Measurements from ENCODE around the gene CIB1. TPM values are rescaled to one million over a fixed set of nuclear protein-coding genes. Genes with fewer than 3 reads are reported as not detected.
A peak's percentile ranks its signal among the peaks of the same experiment; 100 is the strongest.

Gene CIB1
- total RNA-seq, 1 donor from 2014 or later = 33.8 TPM

- no peak overlapping the region for H3K27ac Mint-ChIP-seq (ENCODE audit: unreplicated experiment)
- no peaks in the 10 kb centered on the region for H3K27me3 Mint-ChIP-seq (ENCODE audit: unreplicated experiment)
- no peak overlapping the region for H3K4me3 Mint-ChIP-seq (ENCODE audit: unreplicated experiment)
- no peak for TF ChIP-seq CTCF (IDR thresholded peaks at IDR 0.05)
- peaks cover 9% of the 10 kb centered on the region for H3K36me3 Mint-ChIP-seq (ENCODE audit: unreplicated experiment)
- DNase-seq (ENCODE audit: extremely low spot score, unreplicated experiment) = no peak
- H3K9me3 Mint-ChIP-seq (ENCODE audit: unreplicated experiment) = no peaks in the 10 kb centered on the region
- peaks cover 21% of the 10 kb centered on the region for H3K4me1 Mint-ChIP-seq (ENCODE audit: unreplicated experiment)
Observed at GRCh38 chr15:90203473-90203872, 30.3 kb downstream of the CIB1 start.

GRCh38 chr15:90202929-90203328, 30.8 kb downstream of the CIB1 start:
- no peaks in the 10 kb centered on the region for H3K27me3 Mint-ChIP-seq (ENCODE audit: unreplicated experiment)
- peak overlapping the region; percentile 83 for H3K4me3 Mint-ChIP-seq (ENCODE audit: unreplicated experiment)
- H3K36me3 Mint-ChIP-seq (ENCODE audit: unreplicated experiment) = peaks cover 9% of the 10 kb centered on the region
- H3K27ac Mint-ChIP-seq (ENCODE audit: unreplicated experiment) = no peak overlapping the region
- DNase-seq (ENCODE audit: extremely low spot score, unreplicated experiment) = no peak
- TF ChIP-seq CTCF (IDR thresholded peaks at IDR 0.05) = no peak
- H3K9me3 Mint-ChIP-seq (ENCODE audit: unreplicated experiment) = no peaks in the 10 kb centered on the region
- H3K4me1 Mint-ChIP-seq (ENCODE audit: unreplicated experiment) = peaks cover 21% of the 10 kb centered on the region

GRCh38 chr15:90201944-90202375, 31.8 kb downstream of the CIB1 start:
- Mint-ChIP-seq H3K4me3 (ENCODE audit: unreplicated experiment) (peak overlapping the region; percentile 83), H3K27me3 (ENCODE audit: unreplicated experiment) (no peaks in the 10 kb centered on the region), H3K4me1 (ENCODE audit: unreplicated experiment) (peaks cover 21% of the 10 kb centered on the region), H3K9me3 (ENCODE audit: unreplicated experiment) (no peaks in the 10 kb centered on the region), H3K27ac (ENCODE audit: unreplicated experiment) (peak overlapping the region; percentile 44), H3K36me3 (ENCODE audit: unreplicated experiment) (peaks cover 7% of the 10 kb centered on the region)
- no peak for TF ChIP-seq CTCF (IDR thresholded peaks at IDR 0.05)
- no peak for DNase-seq (ENCODE audit: extremely low spot score, unreplicated experiment)

- peaks cover 4% of the 10 kb centered on the region for H3K36me3 Mint-ChIP-seq (ENCODE audit: unreplicated experiment)
- no peak for DNase-seq (ENCODE audit: extremely low spot score, unreplicated experiment)
- peaks cover 21% of the 10 kb centered on the region for H3K4me1 Mint-ChIP-seq (ENCODE audit: unreplicated experiment)
- TF ChIP-seq CTCF (IDR thresholded peaks at IDR 0.05) = no peak
- H3K27ac Mint-ChIP-seq (ENCODE audit: unreplicated experiment) = peak within 1 kb of the TSS; percentile 52
- no peaks in the 10 kb centered on the region for H3K27me3 Mint-ChIP-seq (ENCODE audit: unreplicated experiment)
- no peaks in the 10 kb centered on the region for H3K9me3 Mint-ChIP-seq (ENCODE audit: unreplicated experiment)
- peak within 1 kb of the TSS; percentile 83 for H3K4me3 Mint-ChIP-seq (ENCODE audit: unreplicated experiment)
Observed at GRCh38 chr15:90201130-90201943, 32.4 kb downstream of the CIB1 start, which contains the start of gene SEMA4B. TSS of gene SEMA4B (plus strand) at chr15:90201330. CDS start at chr15:90201579, 249 bp downstream.

GRCh38 chr15:90200534-90201129, 33.1 kb downstream of the CIB1 start:
- Mint-ChIP-seq H3K4me3 (ENCODE audit: unreplicated experiment) (peak overlapping the region; percentile 76), H3K4me1 (ENCODE audit: unreplicated experiment) (peaks cover 21% of the 10 kb centered on the region), H3K27ac (ENCODE audit: unreplicated experiment) (peak overlapping the region; percentile 52), H3K9me3 (ENCODE audit: unreplicated experiment) (no peaks in the 10 kb centered on the region), H3K36me3 (ENCODE audit: unreplicated experiment) (peaks cover 1% of the 10 kb centered on the region), H3K27me3 (ENCODE audit: unreplicated experiment) (no peaks in the 10 kb centered on the region)
- no peak for DNase-seq (ENCODE audit: extremely low spot score, unreplicated experiment)
- TF ChIP-seq CTCF (IDR thresholded peaks at IDR 0.05) = no peak

Measured in osteocyte (in vitro differentiated cells).